ENCODE measurements around the gene NCAM1.

DNA sequence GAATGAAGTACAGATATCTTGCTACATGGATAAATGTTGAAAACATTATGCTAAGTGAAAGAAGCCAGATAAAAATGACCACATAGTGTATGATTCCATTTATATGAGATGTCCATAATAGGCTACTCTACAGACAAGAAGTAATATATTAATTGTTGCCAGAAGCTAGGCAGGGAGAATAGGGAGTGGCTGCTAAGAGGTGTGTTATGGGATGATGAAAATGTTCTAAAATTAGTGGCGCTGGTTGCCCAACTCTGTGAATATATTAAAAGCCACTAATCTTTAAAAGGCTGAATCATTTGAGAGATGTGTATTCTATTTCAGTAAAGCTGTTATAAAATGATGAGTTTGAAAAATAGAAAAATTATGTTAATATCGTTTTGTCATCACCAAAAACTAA, 144.4 kb downstream of the NCAM1 start:
- TF ChIP-seq POLR2A (IDR thresholded peaks at IDR 0.05; ENCODE audit: low read length) (no peak), GATA1 (IDR thresholded peaks at IDR 0.05; ENCODE audit: low read depth, low read length) (no peak)
